ENCODE measurements around the gene LCN10.
A peak's percentile ranks its signal among the peaks of the same experiment; 100 is the strongest.

LCN10 gene

DNA sequence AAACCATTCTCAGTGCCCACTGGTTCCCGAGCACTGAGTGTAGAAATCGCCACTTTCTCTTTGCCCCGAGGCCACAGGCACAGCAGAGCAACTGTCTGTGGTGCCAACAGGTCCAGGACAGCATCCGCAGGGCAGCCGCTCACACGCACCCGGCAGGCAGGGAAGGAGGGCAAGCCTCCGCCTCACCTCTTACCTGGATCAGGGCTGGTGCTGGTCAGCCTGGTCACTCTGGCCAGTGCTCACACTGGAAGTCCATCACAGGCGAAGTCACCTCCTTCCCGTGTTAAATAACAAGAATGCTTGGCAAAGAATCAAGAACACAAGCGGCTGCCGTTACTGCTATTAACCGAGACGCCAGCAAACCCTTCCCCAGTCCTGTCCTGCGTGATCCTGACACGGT, 16.6 kb downstream of the LCN10 start:
- Histone ChIP-seq H3K9ac (ENCODE audit: low read length) (no peak overlapping the region), H3K4me3 (ENCODE audit: low read length) (peak overlapping the region; percentile 91), H3K4me1 (ENCODE audit: control insufficient read depth, insufficient read depth, low read length) (peaks cover 11% of the 10 kb centered on the region)

DNA sequence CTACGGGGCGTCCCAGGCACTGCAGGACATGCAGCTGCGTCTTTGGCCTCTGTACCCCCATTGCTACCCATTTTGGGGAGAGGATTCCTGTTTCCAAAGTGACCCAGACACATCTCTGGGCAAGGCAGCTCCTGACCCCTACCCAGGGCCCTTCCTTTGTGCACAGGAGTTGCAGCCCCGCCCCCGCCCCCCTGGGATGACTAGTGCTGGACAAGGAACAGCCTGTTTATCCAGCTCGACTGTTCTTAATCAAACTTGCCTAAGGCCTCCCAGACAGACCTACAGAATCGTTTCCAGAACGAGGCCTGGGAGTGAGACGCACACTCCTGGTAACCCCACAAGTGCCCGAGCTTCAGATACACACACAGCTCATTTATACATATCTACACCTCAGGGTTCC, 17.1 kb downstream of the LCN10 start:
- peak overlapping the region; percentile 91 for H3K4me3 ChIP-seq (ENCODE audit: low read length)
- H3K27me3 ChIP-seq (ENCODE audit: control insufficient read depth, insufficient read depth, low read length), result no peaks in the 10 kb centered on the region
- peaks cover 14% of the 10 kb centered on the region for H3K4me1 ChIP-seq (ENCODE audit: control insufficient read depth, insufficient read depth, low read length)
- H3K9ac ChIP-seq (ENCODE audit: low read length), result no peak overlapping the region
- H3K27ac ChIP-seq (ENCODE audit: low read depth, low read length), result no peak overlapping the region
- peaks cover 37% of the 10 kb centered on the region for H3K36me3 ChIP-seq (ENCODE audit: control insufficient read depth, insufficient read depth, low read length)

More for the DNA sequence above, 16.6 kb downstream of the LCN10 start:
- Histone ChIP-seq H3K27ac (ENCODE audit: low read depth, low read length) (no peak overlapping the region), H3K27me3 (ENCODE audit: control insufficient read depth, insufficient read depth, low read length) (no peaks in the 10 kb centered on the region), H3K36me3 (ENCODE audit: control insufficient read depth, insufficient read depth, low read length) (peaks cover 37% of the 10 kb centered on the region)

DNA sequence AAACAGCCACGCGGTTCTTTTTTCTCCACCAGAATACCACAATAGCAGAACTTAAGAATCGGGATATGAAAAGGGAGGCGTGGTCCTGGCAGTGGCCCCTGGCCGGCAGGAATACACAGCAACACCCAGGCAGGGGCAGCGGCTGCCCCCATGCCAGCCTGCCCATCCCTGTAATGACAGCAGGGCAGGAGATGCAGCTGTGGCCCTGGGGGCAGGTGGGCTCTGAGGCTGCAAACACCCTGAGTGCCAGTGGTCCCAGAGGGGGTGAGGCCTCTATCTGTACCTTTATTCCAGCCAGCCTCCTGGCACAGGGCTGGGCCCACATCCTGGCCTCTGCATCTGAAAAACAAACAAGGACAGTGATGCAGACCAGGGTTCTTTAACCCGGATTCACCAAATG, 18.0 kb downstream of the LCN10 start:
- H3K9ac ChIP-seq (ENCODE audit: low read length), result no peak overlapping the region
- no peak overlapping the region for H3K27ac ChIP-seq (ENCODE audit: low read depth, low read length)
- peaks cover 37% of the 10 kb centered on the region for H3K36me3 ChIP-seq (ENCODE audit: control insufficient read depth, insufficient read depth, low read length)
- H3K4me3 ChIP-seq (ENCODE audit: low read length), result no peak overlapping the region
- no peaks in the 10 kb centered on the region for H3K27me3 ChIP-seq (ENCODE audit: control insufficient read depth, insufficient read depth, low read length)
- H3K4me1 ChIP-seq (ENCODE audit: control insufficient read depth, insufficient read depth, low read length), result peaks cover 14% of the 10 kb centered on the region

DNA sequence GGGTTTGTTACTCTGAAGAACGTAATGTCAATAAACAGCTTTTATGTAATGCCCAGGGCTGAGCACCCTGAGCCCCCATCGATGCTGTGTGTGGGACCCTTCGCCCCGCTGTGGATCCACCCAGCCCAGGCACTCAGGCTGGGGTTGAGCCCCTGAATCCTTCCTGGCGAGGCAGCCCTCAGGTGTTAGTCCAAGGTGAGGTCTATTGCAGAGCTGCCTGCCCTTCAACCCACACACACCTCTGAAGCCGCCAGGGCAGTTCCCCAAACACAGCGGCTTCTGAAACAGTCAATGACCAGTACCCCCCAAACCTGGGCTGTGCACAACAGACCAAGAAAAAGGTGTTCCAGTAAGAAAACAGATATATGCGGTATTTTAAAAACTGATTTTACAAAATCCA, 18.8 kb downstream of the LCN10 start:
- Histone ChIP-seq H3K36me3 (ENCODE audit: control insufficient read depth, insufficient read depth, low read length) (peaks cover 37% of the 10 kb centered on the region), H3K9ac (ENCODE audit: low read length) (no peak overlapping the region), H3K4me3 (ENCODE audit: low read length) (no peak overlapping the region), H3K4me1 (ENCODE audit: control insufficient read depth, insufficient read depth, low read length) (peaks cover 14% of the 10 kb centered on the region), H3K27me3 (ENCODE audit: control insufficient read depth, insufficient read depth, low read length) (no peaks in the 10 kb centered on the region), H3K27ac (ENCODE audit: low read depth, low read length) (no peak overlapping the region)

DNA sequence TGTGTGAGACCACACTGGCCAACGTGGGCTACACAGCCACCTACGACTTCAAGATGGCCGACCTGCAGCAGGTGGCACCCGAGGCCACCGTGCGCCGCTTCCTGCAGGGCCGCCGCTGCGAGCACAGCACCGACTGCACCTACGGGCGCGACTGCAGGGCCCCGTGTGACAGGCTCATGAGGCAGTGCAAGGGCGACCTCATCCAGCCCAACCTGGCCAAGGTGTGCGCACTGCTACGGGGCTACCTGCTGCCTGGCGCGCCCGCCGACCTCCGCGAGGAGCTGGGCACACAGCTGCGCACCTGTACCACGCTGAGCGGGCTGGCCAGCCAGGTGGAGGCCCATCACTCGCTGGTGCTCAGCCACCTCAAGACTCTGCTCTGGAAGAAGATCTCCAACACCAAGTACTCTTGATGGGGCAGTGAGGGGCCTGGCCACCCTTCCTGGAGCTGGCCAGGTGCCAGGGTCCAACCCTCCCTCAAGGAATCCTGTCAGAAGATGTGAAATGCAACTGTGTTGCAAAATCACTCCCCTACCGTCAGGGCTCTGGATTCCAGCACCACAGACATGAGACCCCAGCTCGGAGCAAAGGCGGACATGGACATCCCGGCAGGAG, 19.3 kb downstream of the LCN10 start:
- H3K27me3 ChIP-seq (ENCODE audit: control insufficient read depth, insufficient read depth, low read length), result no peaks in the 10 kb centered on the region
- H3K4me3 ChIP-seq (ENCODE audit: low read length), result no peak overlapping the region
- peaks cover 11% of the 10 kb centered on the region for H3K4me1 ChIP-seq (ENCODE audit: control insufficient read depth, insufficient read depth, low read length)
- H3K9ac ChIP-seq (ENCODE audit: low read length), result no peak overlapping the region
- no peak overlapping the region for H3K27ac ChIP-seq (ENCODE audit: low read depth, low read length)
- H3K36me3 ChIP-seq (ENCODE audit: control insufficient read depth, insufficient read depth, low read length), result peaks cover 37% of the 10 kb centered on the region

DNA sequence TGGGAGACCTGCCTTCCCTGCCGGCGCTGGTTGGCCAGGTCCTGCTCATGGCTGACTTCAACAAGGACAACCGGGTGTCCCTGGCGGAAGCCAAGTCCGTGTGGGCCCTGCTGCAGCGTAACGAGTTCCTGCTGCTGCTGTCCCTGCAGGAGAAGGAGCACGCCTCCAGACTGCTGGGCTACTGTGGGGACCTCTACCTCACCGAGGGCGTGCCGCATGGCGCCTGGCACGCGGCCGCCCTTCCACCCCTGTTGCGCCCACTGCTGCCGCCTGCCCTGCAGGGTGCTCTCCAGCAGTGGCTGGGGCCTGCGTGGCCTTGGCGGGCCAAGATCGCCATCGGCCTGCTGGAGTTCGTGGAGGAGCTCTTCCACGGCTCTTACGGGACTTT, 19.8 kb downstream of the LCN10 start:
- Histone ChIP-seq H3K36me3 (ENCODE audit: control insufficient read depth, insufficient read depth, low read length) (peaks cover 37% of the 10 kb centered on the region), H3K27ac (ENCODE audit: low read depth, low read length) (no peak overlapping the region), H3K27me3 (ENCODE audit: control insufficient read depth, insufficient read depth, low read length) (no peaks in the 10 kb centered on the region)

DNA sequence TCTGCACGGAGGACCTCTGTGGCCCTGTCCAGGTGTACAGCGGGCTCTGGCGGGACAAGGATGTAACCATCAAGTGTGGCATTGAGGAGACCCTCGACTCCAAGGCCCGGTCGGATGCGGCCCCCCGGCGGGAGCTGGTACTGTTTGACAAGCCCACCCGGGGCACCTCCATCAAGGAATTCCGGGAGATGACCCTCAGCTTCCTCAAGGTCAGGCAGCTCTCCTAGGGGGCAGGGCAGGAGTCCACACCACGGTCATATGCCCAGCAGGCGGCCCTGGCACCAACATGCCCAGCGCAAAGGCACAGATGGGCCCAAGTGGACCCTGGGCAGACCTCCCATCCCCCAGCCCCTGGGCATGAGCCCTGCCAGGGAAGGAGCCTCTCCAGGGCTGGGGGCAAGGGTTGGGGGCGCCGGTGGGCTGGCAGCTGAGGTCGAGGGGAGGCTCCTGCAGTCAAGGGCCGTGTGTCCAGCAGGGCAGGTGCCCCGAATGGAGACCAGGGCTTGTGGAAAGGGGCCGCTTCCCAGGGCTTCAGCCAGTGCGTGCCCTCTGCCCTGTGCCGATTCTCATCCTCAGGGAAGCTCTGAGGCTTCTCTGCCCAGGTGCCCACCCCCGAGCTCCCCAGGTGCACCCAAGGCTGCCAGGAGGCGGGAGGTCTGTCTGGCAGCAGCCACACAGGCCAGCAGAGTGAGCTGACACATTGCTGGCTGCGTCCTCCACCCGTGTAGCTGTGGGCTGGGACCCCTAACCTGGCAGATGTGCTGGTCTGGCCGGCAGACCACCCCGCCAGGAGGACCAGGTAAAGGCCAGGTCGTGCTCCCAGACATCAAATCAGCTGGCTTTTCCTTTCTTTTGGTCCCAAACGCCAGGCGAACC, 20.4 kb downstream of the LCN10 start:
- Histone ChIP-seq H3K27ac (ENCODE audit: low read depth, low read length) (no peak overlapping the region), H3K36me3 (ENCODE audit: control insufficient read depth, insufficient read depth, low read length) (peaks cover 37% of the 10 kb centered on the region), H3K9ac (ENCODE audit: low read length) (no peak overlapping the region), H3K4me1 (ENCODE audit: control insufficient read depth, insufficient read depth, low read length) (peaks cover 11% of the 10 kb centered on the region), H3K27me3 (ENCODE audit: control insufficient read depth, insufficient read depth, low read length) (no peaks in the 10 kb centered on the region), H3K4me3 (ENCODE audit: low read length) (no peak overlapping the region)

More for the DNA sequence above, 19.8 kb downstream of the LCN10 start:
- Histone ChIP-seq H3K4me3 (ENCODE audit: low read length) (no peak overlapping the region), H3K9ac (ENCODE audit: low read length) (no peak overlapping the region), H3K4me1 (ENCODE audit: control insufficient read depth, insufficient read depth, low read length) (peaks cover 11% of the 10 kb centered on the region)

DNA sequence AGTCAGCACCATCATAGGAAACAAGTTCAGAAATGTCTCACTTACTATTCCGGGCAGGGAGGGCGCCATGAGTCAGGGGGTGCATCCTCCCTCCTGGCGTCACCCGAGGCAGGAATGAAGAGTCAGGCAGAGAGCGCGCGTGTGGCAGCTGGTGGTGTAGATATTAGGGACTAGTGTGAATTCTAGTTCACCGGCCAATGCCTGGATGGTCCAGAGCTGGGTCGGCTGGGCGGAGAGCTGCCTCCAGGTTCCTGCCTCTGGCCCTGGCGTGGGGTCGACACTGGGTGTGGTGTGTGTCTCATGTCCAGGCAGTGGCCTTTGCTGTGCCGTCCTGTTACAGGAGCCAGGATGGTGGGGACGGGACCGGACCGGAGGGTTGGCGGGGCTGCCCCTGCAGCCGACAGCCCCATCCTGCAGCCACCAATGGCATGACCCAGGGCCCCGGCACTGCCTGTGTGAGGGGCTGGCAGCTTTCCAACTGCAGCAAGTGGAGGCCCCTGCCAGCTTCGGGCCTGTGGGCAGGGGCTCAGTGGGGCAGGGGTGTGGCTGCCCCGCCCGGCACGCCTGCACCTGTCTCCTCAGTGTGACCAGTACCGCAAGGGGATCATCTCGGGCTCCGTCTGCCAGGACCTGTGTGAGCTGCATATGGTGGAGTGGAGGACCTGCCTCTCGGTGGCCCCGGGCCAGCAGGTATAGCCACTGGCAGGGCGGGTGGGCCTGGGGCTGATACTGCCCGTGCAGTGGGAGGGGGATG, 21.2 kb downstream of the LCN10 start:
- peaks cover 35% of the 10 kb centered on the region for H3K36me3 ChIP-seq (ENCODE audit: control insufficient read depth, insufficient read depth, low read length)
- no peak overlapping the region for H3K9ac ChIP-seq (ENCODE audit: low read length)
- H3K27me3 ChIP-seq (ENCODE audit: control insufficient read depth, insufficient read depth, low read length), result no peaks in the 10 kb centered on the region
- no peak overlapping the region for H3K27ac ChIP-seq (ENCODE audit: low read depth, low read length)
- no peak overlapping the region for H3K4me3 ChIP-seq (ENCODE audit: low read length)
- peaks cover 9% of the 10 kb centered on the region for H3K4me1 ChIP-seq (ENCODE audit: control insufficient read depth, insufficient read depth, low read length)

DNA sequence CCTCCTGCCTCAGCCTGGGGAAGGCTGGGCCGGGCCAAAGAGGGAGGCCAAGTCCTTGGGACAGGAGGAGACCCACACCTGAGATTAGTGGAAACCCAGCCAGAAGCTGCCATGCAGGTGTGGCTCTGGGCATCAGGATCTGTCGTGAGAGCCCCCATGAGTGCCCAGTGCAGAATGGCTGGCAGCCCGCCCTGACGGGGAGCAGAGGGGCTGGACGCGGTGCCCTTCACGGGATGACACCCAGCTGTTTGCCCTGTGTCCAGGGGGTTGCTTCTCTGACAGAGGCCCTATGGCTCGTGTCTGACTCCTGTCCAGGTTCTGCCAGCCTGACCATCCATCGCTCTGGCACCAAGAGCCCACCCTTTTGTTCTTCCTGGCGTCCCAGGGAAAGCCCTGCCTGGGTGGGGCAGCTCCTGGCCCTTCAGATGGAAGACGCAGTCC, 21.8 kb downstream of the LCN10 start:
- H3K9ac ChIP-seq (ENCODE audit: low read length), result no peak overlapping the region
- peaks cover 5% of the 10 kb centered on the region for H3K4me1 ChIP-seq (ENCODE audit: control insufficient read depth, insufficient read depth, low read length)
- H3K4me3 ChIP-seq (ENCODE audit: low read length), result no peak overlapping the region
- H3K36me3 ChIP-seq (ENCODE audit: control insufficient read depth, insufficient read depth, low read length), result peaks cover 29% of the 10 kb centered on the region
- H3K27me3 ChIP-seq (ENCODE audit: control insufficient read depth, insufficient read depth, low read length), result no peaks in the 10 kb centered on the region
- peak overlapping the region; percentile 41 for H3K27ac ChIP-seq (ENCODE audit: low read depth, low read length)

DNA sequence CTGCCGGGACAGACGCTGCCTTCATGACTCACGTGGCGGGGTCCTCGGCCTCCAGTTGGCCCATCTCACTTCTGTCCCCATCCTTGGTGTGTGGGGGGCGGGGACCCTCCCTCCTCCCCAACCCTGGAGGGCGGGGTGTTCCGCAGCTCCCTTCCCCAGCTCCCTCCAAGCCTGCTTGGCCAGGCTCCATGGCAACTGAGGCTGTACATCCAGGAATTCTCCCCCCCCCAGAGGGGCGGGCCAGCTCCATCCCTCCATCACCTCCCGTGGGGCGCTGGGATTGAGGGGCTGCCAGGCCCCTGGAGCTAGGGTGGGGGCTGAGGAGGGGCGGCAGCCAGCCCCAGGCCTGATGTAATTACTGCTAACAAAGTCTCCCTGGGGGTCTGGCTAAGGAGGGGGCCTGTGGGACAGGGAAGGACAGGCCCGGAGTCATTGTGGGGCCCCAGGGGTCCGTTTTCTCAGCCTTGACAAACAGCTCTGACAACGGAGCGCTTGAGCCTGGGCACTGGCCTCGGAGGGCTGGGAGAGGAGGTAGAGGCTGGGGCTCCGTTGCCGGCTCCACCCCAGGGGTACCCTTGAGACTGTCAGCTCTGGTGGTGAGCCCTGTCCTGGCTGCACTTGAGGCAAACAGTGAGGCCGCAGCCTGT, 22.4 kb downstream of the LCN10 start:
- H3K36me3 ChIP-seq (ENCODE audit: control insufficient read depth, insufficient read depth, low read length), result peaks cover 24% of the 10 kb centered on the region
- no peak overlapping the region for H3K9ac ChIP-seq (ENCODE audit: low read length)
- H3K27me3 ChIP-seq (ENCODE audit: control insufficient read depth, insufficient read depth, low read length), result no peaks in the 10 kb centered on the region
- H3K4me3 ChIP-seq (ENCODE audit: low read length), result no peak overlapping the region
- H3K4me1 ChIP-seq (ENCODE audit: control insufficient read depth, insufficient read depth, low read length), result peaks cover 3% of the 10 kb centered on the region
- H3K27ac ChIP-seq (ENCODE audit: low read depth, low read length), result peak overlapping the region; percentile 51

DNA sequence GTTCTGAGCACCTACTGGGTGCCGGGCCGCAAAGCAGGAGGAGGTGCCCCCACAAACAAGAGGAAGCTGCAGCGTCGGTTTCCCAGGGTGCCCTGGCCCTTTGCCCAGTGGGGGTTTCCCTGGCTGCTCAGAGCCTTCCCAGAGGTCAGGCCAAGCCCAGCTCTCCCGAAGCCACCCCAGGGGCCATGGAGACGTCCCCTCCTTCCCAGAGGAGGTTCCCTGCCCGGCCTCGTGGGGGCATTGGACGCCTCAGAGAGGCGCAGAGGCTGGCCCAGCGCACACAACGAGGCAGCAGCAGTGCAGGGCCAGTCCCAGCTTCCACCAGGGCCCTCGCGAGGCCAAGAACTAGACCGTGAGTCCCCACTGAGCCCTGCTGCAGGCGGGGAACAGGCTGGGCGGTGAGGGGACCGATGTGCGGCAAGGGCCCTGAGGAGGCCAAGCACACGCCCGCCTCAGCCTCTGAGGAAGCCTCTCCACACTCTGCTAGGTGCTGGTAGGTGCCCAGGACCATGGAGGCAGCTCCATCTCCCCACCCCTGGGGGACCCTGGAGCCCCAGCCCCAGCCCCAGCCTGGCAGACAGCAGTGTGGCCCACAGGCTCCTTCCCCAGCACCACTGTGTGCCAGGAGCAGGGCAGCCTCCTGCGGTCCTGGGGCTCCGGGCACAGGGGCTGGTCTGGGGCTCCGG, 23.4 kb downstream of the LCN10 start:
- Histone ChIP-seq H3K27me3 (ENCODE audit: control insufficient read depth, insufficient read depth, low read length) (peaks cover 5% of the 10 kb centered on the region), H3K27ac (ENCODE audit: low read depth, low read length) (no peak overlapping the region), H3K4me3 (ENCODE audit: low read length) (no peak overlapping the region), H3K36me3 (ENCODE audit: control insufficient read depth, insufficient read depth, low read length) (peaks cover 18% of the 10 kb centered on the region), H3K4me1 (ENCODE audit: control insufficient read depth, insufficient read depth, low read length) (peaks cover 3% of the 10 kb centered on the region), H3K9ac (ENCODE audit: low read length) (no peak overlapping the region)
